ENCODE data around the gene TBC1D14. TPM values are rescaled to one million over a fixed set of nuclear protein-coding genes. Genes with fewer than 3 reads are reported as not detected.
A peak's percentile ranks its signal among the peaks of the same experiment; 100 is the strongest.

The TBC1D14 gene
- total and polyA plus RNA-seq, 2 of the 8 experiments (the other 6 are each of a cell fraction or from before 2014, with no cell fraction given) = 45.6 to 48.2 TPM

DNA sequence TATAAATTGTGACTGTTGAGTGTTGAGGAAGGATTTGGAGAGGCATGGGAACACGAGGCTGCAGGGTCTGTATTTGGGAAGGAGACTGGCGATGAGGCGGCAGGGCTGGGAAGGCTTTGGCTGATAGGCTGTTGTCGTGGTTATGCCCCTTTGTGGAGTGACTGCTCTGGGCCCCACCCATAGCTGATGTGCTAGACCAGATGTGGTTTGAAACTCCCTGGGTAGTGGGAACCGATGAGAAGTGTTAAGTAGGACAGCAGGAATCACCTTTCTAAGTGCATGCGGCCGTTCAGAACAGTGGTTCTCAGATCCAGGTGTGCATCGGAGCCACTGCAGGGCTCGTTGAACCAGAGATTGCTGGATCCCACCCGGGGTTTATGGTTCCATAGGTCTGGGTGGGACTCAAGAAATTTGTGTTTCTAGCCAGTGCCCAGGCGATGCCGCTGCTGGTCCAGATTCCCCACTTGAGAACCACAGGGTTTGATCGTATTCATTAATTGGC, 42.3 kb downstream of the TBC1D14 start:
- Histone ChIP-seq H2BK120ac (replicated peaks; ENCODE audit: low read depth, low read length) (no peak overlapping the region), H2BK12ac (ENCODE audit: low read depth, low read length) (peak overlapping the region; percentile 60; the same call in 1 of the 2 replicates), H3K23me2 (ENCODE audit: low read depth, low read length) (no peaks in the 10 kb centered on the region), H3K4me3 (ENCODE audit: extremely low read depth in 1 of 4, insufficient read depth in 2 of 4, low read depth in 3 of 4, low read length in 4 of 4) (no peak overlapping the region), H4K91ac (replicated peaks; ENCODE audit: insufficient read length, low read length) (no peak overlapping the region), H2BK15ac (ENCODE audit: low read length) (no peak overlapping the region), H3K9me3 (ENCODE audit: insufficient read depth in 2 of 2, low read depth in 1 of 2, low read length in 1 of 2) (no peaks in the 10 kb centered on the region), H3K79me1 (ENCODE audit: low read depth, low read length) (peaks cover 11% of the 10 kb centered on the region), H3K27ac (ENCODE audit: low read depth, low read length) (no peak overlapping the region), H2AFZ (ENCODE audit: low read length) (no peak overlapping the region), H3K14ac (ENCODE audit: insufficient read length) (no peak overlapping the region), H4K5ac (ENCODE audit: insufficient read length, low read depth, low read length) (no peak overlapping the region), H2BK5ac (ENCODE audit: low read depth, low read length) (no peak overlapping the region), H3K4me2 (ENCODE audit: insufficient read depth in 1 of 2, low read depth in 2 of 2, low read length in 2 of 2) (no peak overlapping the region), H3K36me3 (ENCODE audit: control insufficient read depth in 2 of 4, insufficient read depth in 4 of 4, low read length in 3 of 4) (no peaks in the 10 kb centered on the region), H3K4me1 (replicated peaks in 1 of 4; ENCODE audit: control insufficient read depth in 3 of 4, insufficient read depth in 4 of 4, low read length in 3 of 4) (peaks cover 0 to 20% (median 12%) of the 10 kb centered on the region in 4 experiments; a peak in 6 of 7 replicates), H3K79me2 (ENCODE audit: control insufficient read depth in 1 of 2, insufficient read depth in 2 of 2, low read length in 2 of 2) (peaks cover 0 to 56% of the 10 kb centered on the region in 2 experiments; a peak in 2 of 4 replicates), H2AK5ac (ENCODE audit: low read depth, low read length) (peak overlapping the region; percentile 65; the same call in 1 of the 2 replicates), H3K23ac (ENCODE audit: insufficient read length) (no peak overlapping the region), H4K8ac (ENCODE audit: extremely low read depth, insufficient read depth, low read length) (peak overlapping the region; percentile 35), H3K18ac (ENCODE audit: extremely low read depth, low read length) (no peak overlapping the region), H3K4ac (replicated peaks; ENCODE audit: insufficient read length, low read depth, low read length) (no peak overlapping the region), H3K27me3 (replicated peaks in 1 of 4; ENCODE audit: control insufficient read depth in 3 of 4, extremely low read depth in 1 of 4, insufficient read depth in 3 of 4, low read length in 3 of 4) (no peaks in the 10 kb centered on the region), H4K20me1 (replicated peaks in 1 of 2; ENCODE audit: control insufficient read depth in 1 of 2, insufficient read depth in 2 of 2, low read length in 2 of 2) (peaks cover 0 to 6% of the 10 kb centered on the region in 2 experiments), H2BK20ac (ENCODE audit: low read length) (no peak overlapping the region), H3K56ac (replicated peaks; ENCODE audit: insufficient read length, low read depth, low read length) (no peak overlapping the region), H3K9ac (replicated peaks in 1 of 4; ENCODE audit: extremely low read depth in 1 of 4, low read depth in 3 of 4, low read length in 3 of 4) (no peak overlapping the region)
- CTCF ChIA-PET (ENCODE audit: partially characterized antibody) = interaction anchor here (0.6 to 3.0 kb wide), 4 partner anchors 11 to 71 kb away, joined by 3 to 9 read pairs (median 6); no protein-coding TSS in a partner anchor
- FAIRE-seq (no peak), DNase-seq (ENCODE audit: low read depth in 1 of 2, low spot score in 2 of 2) (no peak)
- POLR2A ChIA-PET (ENCODE audit: partially characterized antibody) = no interaction called here
- WGBS, 2 experiments (ENCODE audit: extremely low coverage in 1 of 2, insufficient coverage in 1 of 2, insufficient read length in 1 of 2, insufficient replicate concordance in 2 of 2, low coverage in 1 of 2, low lambda C conversion rate in 2 of 2, missing lambda C conversion rate in 1 of 2) = 83% methylated on average over 12 of the region's 13 CpGs; no CpG with 5 or more reads in 1 of the 2 experiments
- TF ChIP-seq, protein P1, sequence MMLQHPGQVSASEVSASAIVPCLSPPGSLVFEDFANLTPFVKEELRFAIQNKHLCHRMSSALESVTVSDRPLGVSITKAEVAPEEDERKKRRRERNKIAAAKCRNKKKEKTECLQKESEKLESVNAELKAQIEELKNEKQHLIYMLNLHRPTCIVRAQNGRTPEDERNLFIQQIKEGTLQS (IDR thresholded peaks at IDR 0.05; ENCODE audit: insufficient read depth, low read depth, low read length) = no peak
- TF ChIP-seq PHF8 (conservative IDR thresholded peaks at IDR 0.05; ENCODE audit: low read depth, low read length) = no peak
- no peak for TF ChIP-seq EGR1 (IDR thresholded peaks at IDR 0.05; ENCODE audit: borderline replicate concordance, low read depth, low read length)
- TF ChIP-seq JUND (IDR thresholded peaks at IDR 0.05; ENCODE audit: low read length) = no peak
- no peak for TF ChIP-seq CHD1 (IDR thresholded peaks at IDR 0.05; ENCODE audit: low read depth, low read length)
- TF ChIP-seq, protein P2, sequence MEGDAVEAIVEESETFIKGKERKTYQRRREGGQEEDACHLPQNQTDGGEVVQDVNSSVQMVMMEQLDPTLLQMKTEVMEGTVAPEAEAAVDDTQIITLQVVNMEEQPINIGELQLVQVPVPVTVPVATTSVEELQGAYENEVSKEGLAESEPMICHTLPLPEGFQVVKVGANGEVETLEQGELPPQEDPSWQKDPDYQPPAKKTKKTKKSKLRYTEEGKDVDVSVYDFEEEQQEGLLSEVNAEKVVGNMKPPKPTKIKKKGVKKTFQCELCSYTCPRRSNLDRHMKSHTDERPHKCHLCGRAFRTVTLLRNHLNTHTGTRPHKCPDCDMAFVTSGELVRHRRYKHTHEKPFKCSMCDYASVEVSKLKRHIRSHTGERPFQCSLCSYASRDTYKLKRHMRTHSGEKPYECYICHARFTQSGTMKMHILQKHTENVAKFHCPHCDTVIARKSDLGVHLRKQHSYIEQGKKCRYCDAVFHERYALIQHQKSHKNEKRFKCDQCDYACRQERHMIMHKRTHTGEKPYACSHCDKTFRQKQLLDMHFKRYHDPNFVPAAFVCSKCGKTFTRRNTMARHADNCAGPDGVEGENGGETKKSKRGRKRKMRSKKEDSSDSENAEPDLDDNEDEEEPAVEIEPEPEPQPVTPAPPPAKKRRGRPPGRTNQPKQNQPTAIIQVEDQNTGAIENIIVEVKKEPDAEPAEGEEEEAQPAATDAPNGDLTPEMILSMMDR (IDR thresholded peaks at IDR 0.05; ENCODE audit: control extremely low read depth in 1 of 3, insufficient read depth in 1 of 3, low read depth in 1 of 3, low read length in 3 of 3) = no peak
- TF ChIP-seq POLR2AphosphoS5 (IDR thresholded peaks at IDR 0.05; ENCODE audit: low read depth, low read length) = no peak
- no peak for TF ChIP-seq TEAD4 (IDR thresholded peaks at IDR 0.05; ENCODE audit: low read depth, low read length)
- no peak for TF ChIP-seq CEBPB (IDR thresholded peaks at IDR 0.05; ENCODE audit: low read depth, low read length)
- TF ChIP-seq, protein P3, sequence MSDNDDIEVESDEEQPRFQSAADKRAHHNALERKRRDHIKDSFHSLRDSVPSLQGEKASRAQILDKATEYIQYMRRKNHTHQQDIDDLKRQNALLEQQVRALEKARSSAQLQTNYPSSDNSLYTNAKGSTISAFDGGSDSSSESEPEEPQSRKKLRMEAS (IDR thresholded peaks at IDR 0.05) = no peak
- no peak for TF ChIP-seq TCF12 (IDR thresholded peaks at IDR 0.05; ENCODE audit: low read depth, low read length)
